Liver (tissue), 9 donors: ENCODE data around the gene TRPM1. TPM values are rescaled to one million over a fixed set of nuclear protein-coding genes. Genes with fewer than 3 reads are reported as not detected.

ENCODE experiments used
- DNase-seq: peaks from one replicate; pipeline ENCODE4 v3.0.0-alpha.2; 2017; ENCODE audit warnings: low spot score
- H3K27ac ChIP-seq, 2 donors: one replicate each; pipeline ENCODE4 v1.7.0; 2013; ENCODE audit warnings: inconsistent platforms in 2 of 2, low read length in 2 of 2, control low read depth in 1 of 2, low read depth in 1 of 2, mild to moderate bottlenecking in 1 of 2
- H3K27me3 ChIP-seq, 4 donors: one replicate each; pipeline versions ENCODE4 v1.6.1 to v1.7.0; 2013; ENCODE audit warnings: low read length in 3 of 4, inconsistent platforms in 1 of 4, mild to moderate bottlenecking in 1 of 4, moderate library complexity in 1 of 4; ENCODE audit not compliant: control insufficient read depth in 4 of 4, insufficient read depth in 4 of 4
- H3K36me3 ChIP-seq, 4 donors: one replicate each; pipeline versions ENCODE4 v1.6.1 to v1.7.0; 2013; ENCODE audit warnings: low read length in 3 of 4, mild to moderate bottlenecking in 3 of 4, low read depth in 1 of 4, moderate library complexity in 1 of 4; ENCODE audit not compliant: control insufficient read depth in 4 of 4, insufficient read depth in 3 of 4
- H3K4me1 ChIP-seq, 4 donors: one replicate each; pipeline versions ENCODE4 v1.6.1 to v1.7.0; 2013; ENCODE audit warnings: low read length in 3 of 4, mild to moderate bottlenecking in 3 of 4, moderate library complexity in 1 of 4; ENCODE audit not compliant: control insufficient read depth in 4 of 4, insufficient read depth in 4 of 4
- H3K4me3 ChIP-seq, 3 donors: one replicate each; pipeline versions ENCODE4 v1.6.1 to v1.7.0; 2013; ENCODE audit warnings: low read length in 3 of 3, control low read depth in 1 of 3, low read depth in 1 of 3, mild to moderate bottlenecking in 1 of 3
- H3K9ac ChIP-seq, 2 donors: one replicate each; pipeline ENCODE4 v1.7.0; 2013; ENCODE audit warnings: low read length in 2 of 2, mild to moderate bottlenecking in 2 of 2, moderate library complexity in 2 of 2, control low read depth in 1 of 2, low read depth in 1 of 2
- H3K9me3 ChIP-seq, 4 donors: one replicate each; pipeline versions ENCODE4 v1.6.1 to v1.7.0; 2013; ENCODE audit warnings: low read length in 3 of 4; ENCODE audit not compliant: control insufficient read depth in 4 of 4
- ATF3 ChIP-seq: IDR thresholded peaks from 2 replicates; pipeline ENCODE4 v1.6.1; 2016; ENCODE audit warnings: antibody characterized with exemption
- CTCF ChIP-seq: fragments of 150-350 bp; IDR thresholded peaks from 2 replicates; pipeline ENCODE4 v1.5.1; 2017; ENCODE audit warnings: improper control_type of control experiment, low read depth, low read length; ENCODE audit not compliant: missing input control
- EGR1 ChIP-seq, 2 donors: IDR thresholded peaks; 2 replicates each; pipeline ENCODE4 v1.6.1; 2016 to 2018; ENCODE audit warnings: antibody characterized with exemption in 2 of 2, low read depth in 2 of 2
- FOXA1 ChIP-seq: IDR thresholded peaks from 2 replicates; pipeline ENCODE4 v1.6.1; 2016; ENCODE audit warnings: antibody characterized with exemption
- HNF4A ChIP-seq, 2 donors: conservative IDR thresholded peaks; 2 replicates each; pipeline ENCODE4 v1.6.1; 2016; ENCODE audit warnings: antibody characterized with exemption in 2 of 2, mild to moderate bottlenecking in 2 of 2
- HNF4G ChIP-seq: IDR thresholded peaks from 2 replicates; pipeline ENCODE4 v1.6.1; 2016; ENCODE audit warnings: antibody characterized with exemption
- MAX ChIP-seq: IDR thresholded peaks from 2 replicates; pipeline ENCODE4 v1.6.1; 2016; ENCODE audit warnings: antibody characterized with exemption
- REST ChIP-seq: IDR thresholded peaks from 2 replicates; pipeline ENCODE4 v1.6.1; 2016; ENCODE audit warnings: antibody characterized with exemption, mild to moderate bottlenecking
- ZBTB33 ChIP-seq: IDR thresholded peaks from 2 replicates; pipeline ENCODE4 v1.6.1; 2016; ENCODE audit warnings: antibody characterized with exemption
- WGBS: extraction: QIAGEN DNeasy Blood & Tissue Kit; methylation state at CpG from one replicate; pipeline ENCODE4 v1.1.7; 2013; 5-methylcytosine and 5-hydroxymethylcytosine counted together
- polyA plus RNA-seq, 2 donors: library from polyadenylated mRNA; stranded (reverse) in 1 of 2; unstranded in 1 of 2; fragments of 200-250 nt in 1 of 2; fragments of >200 nt in 1 of 2; fragmentation: Nextera tagmentation in 1 of 2; extraction: Ambion mirVana in 1 of 2; gene quantifications; one replicate each; pipeline versions ENCODE4 v1.2.1 to v1.2.3, GENCODE V29; 2013 to 2015
- total RNA-seq, 2 donors: library from RNA; depleted of rRNA; stranded (reverse); fragments of >200 nt; gene quantifications; one replicate each; pipeline ENCODE4 v1.2.3, GENCODE V29; 2014
- donor health status: healthy.
- donor health status: healthy.
- donor health status: healthy.
- donor health status: healthy.
- donor health status: healthy.

Gene TRPM1
- total and polyA plus RNA-seq, 4 donors: not detected

GRCh38 chr15:31051496-31052080 lies 49.9 kb downstream of the TRPM1 start:
- Histone ChIP-seq H3K9ac (no peak overlapping the region), H3K36me3 (no peaks in the 10 kb centered on the region), H3K9me3 (no peaks in the 10 kb centered on the region), H3K4me3 (no peak overlapping the region), H3K27ac (no peak overlapping the region), H3K4me1 (no peaks in the 10 kb centered on the region), H3K27me3 (no peaks in the 10 kb centered on the region)
- WGBS: 83% methylated on average over 3 of the region's 3 CpGs
- no peak for DNase-seq
- TF ChIP-seq CTCF (no peak), REST (no peak)

GRCh38 chr15:31050953-31051352 lies 50.6 kb downstream of the TRPM1 start:
- DNase-seq: no peak
- Histone ChIP-seq H3K9me3 (no peaks in the 10 kb centered on the region), H3K36me3 (no peaks in the 10 kb centered on the region), H3K4me1 (no peaks in the 10 kb centered on the region), H3K27me3 (no peaks in the 10 kb centered on the region), H3K4me3 (no peak overlapping the region), H3K9ac (no peak overlapping the region), H3K27ac (no peak overlapping the region)
- TF ChIP-seq FOXA1: no peak
- TF ChIP-seq EGR1 (IDR thresholded peaks at IDR 0.05; ENCODE audit: low read depth in 2 of 2): no peak
- no peak for TF ChIP-seq MAX
- TF ChIP-seq HNF4A (conservative IDR thresholded peaks at IDR 0.05): no peak
- TF ChIP-seq ZBTB33: no peak
- no peak for TF ChIP-seq HNF4G
- TF ChIP-seq ATF3: no peak
- 92% methylated on average over 10 of the region's 10 CpGs for WGBS
